ENCODE data around the gene KPTN.

Gene KPTN

DNA sequence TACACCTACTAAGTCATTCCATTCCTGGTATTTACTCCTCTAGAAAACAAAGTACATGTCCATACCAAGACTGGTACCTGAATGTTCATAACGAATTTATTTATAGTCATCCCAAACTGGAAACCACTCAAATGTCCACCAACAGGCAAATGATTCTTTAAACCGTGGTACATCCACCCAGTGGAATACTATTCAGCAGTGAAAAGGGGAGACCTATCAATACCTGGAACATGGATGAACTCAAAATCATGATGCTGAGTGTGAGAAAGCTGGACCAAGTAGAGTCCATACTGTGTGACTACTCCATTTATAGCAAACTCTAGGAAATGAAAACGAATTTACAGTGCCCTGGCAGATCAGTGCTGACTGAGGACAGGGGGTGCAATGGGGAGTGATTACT, 42.8 kb upstream of the KPTN start:
- Histone ChIP-seq H3K79me2 (ENCODE audit: low read length) (no peaks in the 10 kb centered on the region), H3K27ac (ENCODE audit: low read length) (no peak overlapping the region), H3K4me1 (ENCODE audit: low read length) (no peaks in the 10 kb centered on the region), H3K9me2 (replicated peaks; ENCODE audit: insufficient read depth, low read length) (no peaks in the 10 kb centered on the region), H3K4me3 (ENCODE audit: low read length) (no peak overlapping the region), H3K4me2 (ENCODE audit: low read depth, low read length) (no peak overlapping the region), H4K20me1 (ENCODE audit: insufficient read depth, low read length) (no peaks in the 10 kb centered on the region), H3K27me3 (replicated peaks; ENCODE audit: insufficient read depth, low read length) (peaks cover 70% of the 10 kb centered on the region), H2AFZ (ENCODE audit: low read length) (no peak overlapping the region), H3F3A (ENCODE audit: insufficient read depth, low read length) (no peaks in the 10 kb centered on the region), H3K36me3 (replicated peaks; ENCODE audit: insufficient read depth, low read length) (no peaks in the 10 kb centered on the region), H3K9ac (ENCODE audit: low read length) (no peak overlapping the region), H3K9me3 (replicated peaks; ENCODE audit: insufficient read depth, low read length) (no peaks in the 10 kb centered on the region)
- no peak for DNase-seq
- TF ChIP-seq EZH2 (optimal IDR thresholded peaks at IDR 0.05; ENCODE audit: low read depth, low read length): no peak
- no peak for TF ChIP-seq EZH2phosphoT487 (IDR thresholded peaks at IDR 0.05; ENCODE audit: low read length)
- TF ChIP-seq, protein P1, sequence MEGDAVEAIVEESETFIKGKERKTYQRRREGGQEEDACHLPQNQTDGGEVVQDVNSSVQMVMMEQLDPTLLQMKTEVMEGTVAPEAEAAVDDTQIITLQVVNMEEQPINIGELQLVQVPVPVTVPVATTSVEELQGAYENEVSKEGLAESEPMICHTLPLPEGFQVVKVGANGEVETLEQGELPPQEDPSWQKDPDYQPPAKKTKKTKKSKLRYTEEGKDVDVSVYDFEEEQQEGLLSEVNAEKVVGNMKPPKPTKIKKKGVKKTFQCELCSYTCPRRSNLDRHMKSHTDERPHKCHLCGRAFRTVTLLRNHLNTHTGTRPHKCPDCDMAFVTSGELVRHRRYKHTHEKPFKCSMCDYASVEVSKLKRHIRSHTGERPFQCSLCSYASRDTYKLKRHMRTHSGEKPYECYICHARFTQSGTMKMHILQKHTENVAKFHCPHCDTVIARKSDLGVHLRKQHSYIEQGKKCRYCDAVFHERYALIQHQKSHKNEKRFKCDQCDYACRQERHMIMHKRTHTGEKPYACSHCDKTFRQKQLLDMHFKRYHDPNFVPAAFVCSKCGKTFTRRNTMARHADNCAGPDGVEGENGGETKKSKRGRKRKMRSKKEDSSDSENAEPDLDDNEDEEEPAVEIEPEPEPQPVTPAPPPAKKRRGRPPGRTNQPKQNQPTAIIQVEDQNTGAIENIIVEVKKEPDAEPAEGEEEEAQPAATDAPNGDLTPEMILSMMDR (IDR thresholded peaks at IDR 0.05; ENCODE audit: low read length): no peak

DNA sequence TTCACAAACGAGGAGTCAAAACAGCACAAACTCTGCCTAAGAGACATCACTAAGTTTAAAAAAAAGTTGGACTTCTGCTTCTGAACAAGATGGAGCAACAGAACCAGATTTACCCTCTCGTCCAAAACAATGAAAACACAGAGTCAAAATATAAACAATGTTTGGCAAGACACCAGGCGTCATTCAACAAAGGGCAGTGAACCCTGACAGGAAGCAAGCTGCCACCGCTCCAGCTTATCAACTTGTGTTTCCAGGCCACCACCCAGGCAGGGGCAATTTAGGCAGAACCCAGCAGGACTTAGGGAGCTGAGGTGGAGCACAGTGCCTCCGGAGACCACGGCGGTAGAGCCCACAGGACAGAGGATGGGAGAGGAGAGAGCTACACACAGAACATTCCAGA, 39.5 kb upstream of the KPTN start:
- no peaks in the 10 kb centered on the region for H3K36me3 ChIP-seq (replicated peaks; ENCODE audit: insufficient read depth, low read length)
- H2AFZ ChIP-seq (ENCODE audit: low read length): no peak overlapping the region
- peaks cover 62% of the 10 kb centered on the region for H3K27me3 ChIP-seq (replicated peaks; ENCODE audit: insufficient read depth, low read length)
- no peaks in the 10 kb centered on the region for H3K79me2 ChIP-seq (ENCODE audit: low read length)
- H3K9ac ChIP-seq (ENCODE audit: low read length): no peak overlapping the region
- no peaks in the 10 kb centered on the region for H4K20me1 ChIP-seq (ENCODE audit: insufficient read depth, low read length)
- peaks cover 6% of the 10 kb centered on the region for H3K4me1 ChIP-seq (ENCODE audit: low read length)
- TF ChIP-seq EZH2 (optimal IDR thresholded peaks at IDR 0.05; ENCODE audit: low read depth, low read length): no peak
- TF ChIP-seq EZH2phosphoT487 (IDR thresholded peaks at IDR 0.05; ENCODE audit: low read length): no peak
- TF ChIP-seq, protein P1 (IDR thresholded peaks at IDR 0.05; ENCODE audit: low read length): no peak
- no peak overlapping the region for H3K27ac ChIP-seq (ENCODE audit: low read length)
- H3K4me3 ChIP-seq (ENCODE audit: low read length): no peak overlapping the region
- no peak overlapping the region for H3K4me2 ChIP-seq (ENCODE audit: low read depth, low read length)
- DNase-seq: no peak
- peaks cover under 1% of the 10 kb centered on the region; the same call in 1 of the 2 replicates for H3F3A ChIP-seq (ENCODE audit: insufficient read depth, low read length)
- no peaks in the 10 kb centered on the region for H3K9me2 ChIP-seq (replicated peaks; ENCODE audit: insufficient read depth, low read length)
- H3K9me3 ChIP-seq (replicated peaks; ENCODE audit: insufficient read depth, low read length): no peaks in the 10 kb centered on the region

DNA sequence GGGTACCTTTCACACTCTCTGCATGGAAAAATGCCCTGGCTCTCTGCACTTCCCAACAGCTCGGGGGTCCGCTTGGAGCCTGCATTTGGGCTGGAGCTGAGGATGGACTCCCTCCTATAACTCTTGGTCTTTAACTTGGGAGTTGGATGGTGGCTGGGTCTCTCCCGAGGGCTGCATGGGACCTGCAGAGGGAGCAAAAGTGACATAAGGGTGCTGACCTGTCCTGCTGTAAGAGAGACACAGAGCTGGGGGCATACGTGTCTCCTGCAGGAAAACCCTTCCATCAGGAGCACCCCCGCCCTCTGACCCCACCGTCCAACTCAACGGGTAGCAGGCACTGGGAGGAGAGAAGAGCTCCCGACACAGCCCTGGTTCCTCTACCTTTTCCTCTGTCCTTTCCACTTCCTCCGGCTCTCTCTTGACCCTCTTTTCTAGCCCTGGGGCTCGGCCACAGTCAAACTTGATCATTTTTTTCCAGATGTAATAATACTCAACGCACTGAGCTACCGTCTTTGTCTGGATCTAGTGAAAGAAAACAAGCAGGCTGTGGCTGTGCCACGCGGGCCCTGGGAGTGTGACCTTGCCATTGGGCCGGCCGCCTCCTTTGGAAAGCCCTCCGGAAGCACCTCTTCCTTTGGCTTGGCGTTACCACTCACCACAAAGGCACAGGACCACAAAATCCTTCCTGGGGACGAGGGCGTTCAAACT, 37.6 kb upstream of the KPTN start:
- no peak for DNase-seq
- H3K27ac ChIP-seq (ENCODE audit: low read length): no peak overlapping the region
- no peak overlapping the region for H3K4me3 ChIP-seq (ENCODE audit: low read length)
- H3K9me2 ChIP-seq (replicated peaks; ENCODE audit: insufficient read depth, low read length): no peaks in the 10 kb centered on the region
- H2AFZ ChIP-seq (ENCODE audit: low read length): no peak overlapping the region
- no peaks in the 10 kb centered on the region for H3K36me3 ChIP-seq (replicated peaks; ENCODE audit: insufficient read depth, low read length)
- H3F3A ChIP-seq (ENCODE audit: insufficient read depth, low read length): peaks cover 9% of the 10 kb centered on the region
- peaks cover 52% of the 10 kb centered on the region for H3K27me3 ChIP-seq (replicated peaks; ENCODE audit: insufficient read depth, low read length)
- H3K9me3 ChIP-seq (replicated peaks; ENCODE audit: insufficient read depth, low read length): no peaks in the 10 kb centered on the region
- H3K9ac ChIP-seq (ENCODE audit: low read length): no peak overlapping the region
- no peak for TF ChIP-seq EZH2phosphoT487 (IDR thresholded peaks at IDR 0.05; ENCODE audit: low read length)
- no peak for TF ChIP-seq EZH2 (optimal IDR thresholded peaks at IDR 0.05; ENCODE audit: low read depth, low read length)
- TF ChIP-seq, protein P1 (IDR thresholded peaks at IDR 0.05; ENCODE audit: low read length): no peak
- H3K4me1 ChIP-seq (ENCODE audit: low read length): peaks cover 14% of the 10 kb centered on the region
- H3K4me2 ChIP-seq (ENCODE audit: low read depth, low read length): no peak overlapping the region
- no peaks in the 10 kb centered on the region for H4K20me1 ChIP-seq (ENCODE audit: insufficient read depth, low read length)
- no peaks in the 10 kb centered on the region for H3K79me2 ChIP-seq (ENCODE audit: low read length)

Data from MM.1S (cell line).